ENCODE measurements around the gene PLB1. TPM values are rescaled to one million over a fixed set of nuclear protein-coding genes. Genes with fewer than 3 reads are reported as not detected.

PLB1 gene
- total and polyA plus RNA-seq, 7 experiments from 2014 or later, result 0.47 to 6.4 (median 1.2) TPM

- DNase-seq (no peak), ATAC-seq (no peak)
- Mint-ChIP-seq H3K4me3 (no peak overlapping the region), H3K9me3 (no peaks in the 10 kb centered on the region), H3K27me3 (no peaks in the 10 kb centered on the region), H3K4me1 (peaks cover 8 to 31% (median 15%) of the 10 kb centered on the region in 7 donors), H3K36me3 (peaks cover 0 to 14% (median 0%) of the 10 kb centered on the region in 5 donors), H3K27ac (peak overlapping the region in 5 of 9 donors; percentile 1 to 71 (median 48))
- no peaks in the 10 kb centered on the region for H3K27me3 ChIP-seq (ENCODE audit: control insufficient read depth in 2 of 2, insufficient read depth in 2 of 2, low read length in 2 of 2)
- H3K9me3 ChIP-seq (ENCODE audit: control insufficient read depth in 2 of 3, low read length in 3 of 3), result no peaks in the 10 kb centered on the region
- H3K36me3 ChIP-seq (ENCODE audit: control insufficient read depth in 2 of 3, insufficient read depth in 3 of 3, low read length in 3 of 3), result no peaks in the 10 kb centered on the region
- ChIA-PET CTCF (interaction anchor here (5.0 kb wide), 1 partner anchor 10 kb away, joined by 21 read pairs; no protein-coding TSS in a partner anchor), POLR2A (interaction anchor here (0.7 to 1.1 kb wide), 2 partner anchors 14 to 148 kb away, joined by 3 to 4 read pairs; partner anchors contain the start of gene PPP1CB)
- H3K4me3 ChIP-seq (ENCODE audit: low read length), result no peak overlapping the region
- H3K27ac ChIP-seq (ENCODE audit: low read depth, low read length), result no peak overlapping the region
- peaks cover 0 to 6% of the 10 kb centered on the region in 2 donors for H3K4me1 ChIP-seq (ENCODE audit: control insufficient read depth in 2 of 2, insufficient read depth in 2 of 2, low read length in 2 of 2)
- intact Hi-C loops (cut with micrococcal nuclease), result no loop called here
Observed at GRCh38 chr2:28603821-28604220, 108.0 kb downstream of the PLB1 start.

- Mint-ChIP-seq H3K36me3 (peaks cover 0 to 18% (median 4%) of the 10 kb centered on the region in 5 donors), H3K4me3 (no peak overlapping the region), H3K4me1 (peaks cover 13 to 36% (median 19%) of the 10 kb centered on the region in 7 donors), H3K27ac (peak overlapping the region in 4 of 9 donors; percentile 22 to 68 (median 40)), H3K9me3 (peaks cover 0 to 4% (median 0%) of the 10 kb centered on the region in 11 donors), H3K27me3 (no peaks in the 10 kb centered on the region)
- ChIA-PET CTCF (interaction anchor here (0.7 to 5.0 kb wide), 2 partner anchors 9 to 10 kb away, joined by 3 to 21 read pairs; no protein-coding TSS in a partner anchor), POLR2A (interaction anchor here (0.6 to 1.3 kb wide), 4 partner anchors 13 to 205 kb away, joined by 3 to 4 read pairs (median 3); partner anchors contain the start of gene PPP1CB)
- Histone ChIP-seq H3K4me1 (ENCODE audit: control insufficient read depth in 2 of 2, insufficient read depth in 2 of 2, low read length in 2 of 2) (peaks cover 0 to 6% of the 10 kb centered on the region in 2 donors), H3K9me3 (ENCODE audit: control insufficient read depth in 2 of 3, low read length in 3 of 3) (no peaks in the 10 kb centered on the region), H3K27ac (ENCODE audit: low read depth, low read length) (no peak overlapping the region), H3K27me3 (ENCODE audit: control insufficient read depth in 2 of 2, insufficient read depth in 2 of 2, low read length in 2 of 2) (no peaks in the 10 kb centered on the region), H3K4me3 (ENCODE audit: low read length) (no peak overlapping the region), H3K36me3 (ENCODE audit: control insufficient read depth in 2 of 3, insufficient read depth in 3 of 3, low read length in 3 of 3) (no peaks in the 10 kb centered on the region)
- ATAC-seq, result no peak
- no peak for DNase-seq
- intact Hi-C loops (cut with micrococcal nuclease), result no loop called here
Observed at GRCh38 chr2:28604284-28604843, 108.5 kb downstream of the PLB1 start.

GRCh38 chr2:28606986-28607441 is 111.2 kb downstream of the PLB1 start:
- CTCF ChIA-PET, result interaction anchor here (1.2 to 5.0 kb wide), 2 partner anchors 13 kb away, joined by 4 to 21 read pairs; no protein-coding TSS in a partner anchor
- Histone ChIP-seq H3K36me3 (ENCODE audit: control insufficient read depth in 2 of 3, insufficient read depth in 3 of 3, low read length in 3 of 3) (no peaks in the 10 kb centered on the region), H3K27ac (ENCODE audit: low read depth, low read length) (no peak overlapping the region), H3K4me3 (ENCODE audit: low read length) (no peak overlapping the region), H3K9me3 (ENCODE audit: control insufficient read depth in 2 of 3, low read length in 3 of 3) (no peaks in the 10 kb centered on the region), H3K4me1 (ENCODE audit: control insufficient read depth in 2 of 2, insufficient read depth in 2 of 2, low read length in 2 of 2) (peaks cover 0 to 6% of the 10 kb centered on the region in 2 donors), H3K27me3 (ENCODE audit: control insufficient read depth in 2 of 2, insufficient read depth in 2 of 2, low read length in 2 of 2) (no peaks in the 10 kb centered on the region)
- H3K36me3 Mint-ChIP-seq, result peaks cover 0 to 22% (median 4%) of the 10 kb centered on the region in 5 donors
- ATAC-seq (no peak), DNase-seq (no peak)
- peak overlapping the region in 4 of 9 donors; percentile 16 to 51 (median 37) for H3K27ac Mint-ChIP-seq
- POLR2A ChIA-PET, result interaction anchor here (0.9 to 2.5 kb wide), 7 partner anchors 8 to 149 kb away, joined by 3 to 9 read pairs (median 5); partner anchors contain the start of gene PPP1CB
- H3K4me1 Mint-ChIP-seq, result peaks cover 13 to 58% (median 41%) of the 10 kb centered on the region in 7 donors
- no peaks in the 10 kb centered on the region for H3K27me3 Mint-ChIP-seq
- intact Hi-C loops (cut with micrococcal nuclease), result no loop called here
- peaks cover 0 to 4% (median 0%) of the 10 kb centered on the region in 11 donors for H3K9me3 Mint-ChIP-seq
- no peak overlapping the region for H3K4me3 Mint-ChIP-seq

GRCh38 chr2:28607730-28608499 is 112.1 kb downstream of the PLB1 start:
- intact Hi-C loops (cut with micrococcal nuclease), result no loop called here
- no peak overlapping the region for H3K27ac ChIP-seq (ENCODE audit: low read depth, low read length)
- H3K27me3 ChIP-seq (ENCODE audit: control insufficient read depth in 2 of 2, insufficient read depth in 2 of 2, low read length in 2 of 2), result no peaks in the 10 kb centered on the region
- Mint-ChIP-seq H3K36me3 (peaks cover 0 to 20% (median 4%) of the 10 kb centered on the region in 5 donors), H3K27me3 (no peaks in the 10 kb centered on the region), H3K4me3 (no peak overlapping the region), H3K4me1 (peaks cover 13 to 60% (median 45%) of the 10 kb centered on the region in 7 donors), H3K27ac (peak overlapping the region in 2 of 9 donors; percentile 23 to 42), H3K9me3 (peaks cover 0 to 4% (median 0%) of the 10 kb centered on the region in 11 donors)
- no peaks in the 10 kb centered on the region for H3K36me3 ChIP-seq (ENCODE audit: control insufficient read depth in 2 of 3, insufficient read depth in 3 of 3, low read length in 3 of 3)
- no peaks in the 10 kb centered on the region for H3K9me3 ChIP-seq (ENCODE audit: control insufficient read depth in 2 of 3, low read length in 3 of 3)
- CTCF ChIA-PET, result interaction anchor here (0.8 to 5.0 kb wide), 3 partner anchors 12 to 14 kb away, joined by 3 to 21 read pairs (median 4); no protein-coding TSS in a partner anchor
- no peak for DNase-seq
- peaks cover 0 to 12% of the 10 kb centered on the region in 2 donors for H3K4me1 ChIP-seq (ENCODE audit: control insufficient read depth in 2 of 2, insufficient read depth in 2 of 2, low read length in 2 of 2)
- POLR2A ChIA-PET, result interaction anchor here (0.9 to 2.5 kb wide), 5 partner anchors 10 to 148 kb away, joined by 3 to 13 read pairs (median 6); partner anchors contain the start of gene PPP1CB
- no peak overlapping the region for H3K4me3 ChIP-seq (ENCODE audit: low read length)
- no peak for ATAC-seq

GRCh38 chr2:28608500-28609424 is 112.9 kb downstream of the PLB1 start:
- Mint-ChIP-seq H3K27ac (peak overlapping the region in 6 of 9 donors; percentile 12 to 80 (median 65)), H3K36me3 (peaks cover 0 to 20% (median 4%) of the 10 kb centered on the region in 5 donors), H3K4me3 (no peak overlapping the region), H3K9me3 (peaks cover 0 to 4% (median 0%) of the 10 kb centered on the region in 11 donors), H3K4me1 (peaks cover 10 to 52% (median 36%) of the 10 kb centered on the region in 7 donors), H3K27me3 (no peaks in the 10 kb centered on the region)
- POLR2A ChIA-PET, result interaction anchor here (1.4 to 1.9 kb wide), 3 partner anchors 9 to 142 kb away, joined by 4 to 13 read pairs (median 6); partner anchors contain the start of gene PPP1CB
- DNase-seq (no peak), ATAC-seq (no peak)
- Histone ChIP-seq H3K4me1 (ENCODE audit: control insufficient read depth in 2 of 2, insufficient read depth in 2 of 2, low read length in 2 of 2) (peaks cover 5 to 16% of the 10 kb centered on the region in 2 donors), H3K36me3 (ENCODE audit: control insufficient read depth in 2 of 3, insufficient read depth in 3 of 3, low read length in 3 of 3) (no peaks in the 10 kb centered on the region), H3K27ac (ENCODE audit: low read depth, low read length) (no peak overlapping the region), H3K4me3 (ENCODE audit: low read length) (no peak overlapping the region), H3K27me3 (ENCODE audit: control insufficient read depth in 2 of 2, insufficient read depth in 2 of 2, low read length in 2 of 2) (no peaks in the 10 kb centered on the region), H3K9me3 (ENCODE audit: control insufficient read depth in 2 of 3, low read length in 3 of 3) (no peaks in the 10 kb centered on the region)
- intact Hi-C loops (cut with micrococcal nuclease), result no loop called here
- CTCF ChIA-PET, result interaction anchor here (0.5 to 1.3 kb wide), 3 partner anchors 14 to 176 kb away, joined by 3 read pairs; no protein-coding TSS in a partner anchor

Measured in naive thymus-derived CD4-positive, alpha-beta T cell (primary cell).